GM13977 (cell line): ENCODE data around the gene TTLL6.
"Not testable (repeated sequence)": the region's sequence is repeated elsewhere in the genome, so short reads cannot be mapped to it uniquely, and the experiment has no call there.

ENCODE experiments used
- DNase-seq: peaks from one replicate; pipeline ENCODE4 v3.0.0; 2012; ENCODE audit warnings: low spot score
- CTCF ChIP-seq: IDR thresholded peaks from 2 replicates; pipeline ENCODE4 v1.5.1; 2012; ENCODE audit warnings: mild to moderate bottlenecking, control low read depth; ENCODE audit not compliant: insufficient read depth; ENCODE audit errors: extremely low read depth, missing control alignments
- in situ Hi-C: fragments of 300-500 bp; cut with MboI; formaldehyde crosslinking; loops from one replicate; pipeline ENCODE4 v1.12.0; 2022; ENCODE audit warnings: low sequenced_read_pairs, low pct_unique_long_range_greater_than_20kb, mixed read lengths, inconsistent platforms; ENCODE audit not compliant: unreplicated experiment

Gene TTLL6

GRCh38 chr17:48717367-48718226 is 99.4 kb downstream of the TTLL6 start:
- DNase-seq = no peak
- in situ Hi-C loops = no loop called here
- TF ChIP-seq CTCF = no peak

GRCh38 chr17:48716549-48716948 is 100.5 kb downstream of the TTLL6 start:
- DNase-seq, in situ Hi-C loops: not testable (repeated sequence)

DNA sequence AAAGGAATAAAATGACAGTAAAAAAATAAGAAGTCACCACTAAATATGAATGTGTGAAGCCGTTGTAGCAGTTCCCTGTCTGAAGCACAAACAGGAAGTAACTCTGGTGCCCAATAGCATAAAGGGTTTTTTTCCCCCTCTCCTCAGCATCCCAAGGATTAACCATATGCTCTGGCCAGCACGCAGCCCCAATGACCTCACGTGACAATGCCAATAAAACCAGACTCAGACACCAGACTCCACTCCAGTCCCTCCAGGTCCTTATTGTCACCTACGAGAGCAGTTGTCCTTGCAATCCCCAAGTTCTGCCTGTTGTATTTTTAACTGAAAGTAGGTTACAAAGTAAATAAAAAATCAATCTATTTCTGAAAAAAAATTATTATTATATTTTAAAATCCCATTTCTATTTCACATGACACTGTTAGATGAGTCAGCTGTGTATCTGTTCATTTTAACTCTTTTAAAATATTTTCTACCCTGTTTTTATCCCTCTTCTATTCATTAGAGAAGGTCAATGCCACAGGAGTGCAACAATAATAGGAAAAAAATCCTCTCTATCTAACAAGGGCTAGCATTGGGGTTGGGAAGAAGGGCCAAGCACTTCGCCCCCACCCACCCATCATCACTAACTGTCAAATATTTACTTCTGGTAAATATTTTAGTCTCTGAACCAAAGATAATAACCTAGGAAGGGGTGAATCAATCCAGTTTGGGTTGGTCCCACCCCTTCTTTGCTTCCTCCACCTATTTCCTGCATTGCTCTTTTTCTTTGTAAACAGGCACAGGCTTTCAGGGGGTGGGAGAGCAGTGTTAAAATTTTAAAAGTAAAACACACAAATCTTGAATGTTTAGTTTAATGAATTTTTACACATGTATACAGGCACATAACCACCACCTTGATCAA is 101.3 kb downstream of the TTLL6 start:
- no peak for TF ChIP-seq CTCF
- in situ Hi-C loops = no loop called here
- DNase-seq = no peak
